SK-N-MC (cell line): ENCODE results near the gene PRPSAP1.

Experiments
- EZH2 ChIP-seq: fragments of 200-600 bp; sonication (generic); IDR thresholded peaks from one replicate; pipeline ENCODE4 v1.6.1; 2017; ENCODE audit warnings: antibody characterized with exemption
- FOXP2 ChIP-seq: optimal IDR thresholded peaks from 2 replicates; pipeline ENCODE3; 2011; ENCODE audit warnings: mild to moderate bottlenecking, moderate library complexity; ENCODE audit not compliant: insufficient read depth; ENCODE audit errors: extremely low read length, control extremely low read depth
- POLR2AphosphoS5 ChIP-seq: IDR thresholded peaks from 2 replicates; pipeline ENCODE4 v1.6.1; 2012; ENCODE audit warnings: mild to moderate bottlenecking, low read depth, low read length, borderline replicate concordance

DNA sequence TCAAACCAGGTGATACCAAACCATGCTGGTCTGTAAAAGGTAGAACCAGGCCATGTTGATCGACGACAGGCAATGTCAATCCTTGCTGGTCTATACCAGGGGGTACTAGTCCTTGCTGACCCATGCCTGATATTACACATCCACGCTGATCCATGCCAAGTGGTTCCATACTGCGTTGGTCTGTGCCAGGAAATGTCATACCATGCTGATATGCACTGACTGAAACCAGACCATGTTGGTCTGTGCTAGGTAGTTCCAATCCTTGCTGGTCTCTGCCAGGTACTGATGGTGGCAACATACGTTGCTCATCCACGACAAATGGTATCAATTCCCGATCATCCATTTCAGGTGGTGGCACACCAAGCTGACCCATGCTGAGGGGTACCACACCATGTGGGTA is 60.6 kb downstream of the PRPSAP1 start:
- no peak for TF ChIP-seq EZH2
- TF ChIP-seq POLR2AphosphoS5: no peak
- no peak for TF ChIP-seq FOXP2
